SW480 (cell line): ENCODE results near the gene HNRNPM.
"Not testable (repeated sequence)": the region's sequence is repeated elsewhere in the genome, so short reads cannot be mapped to it uniquely, and the experiment has no call there.

Experiments used
- DNase-seq: peaks from one replicate; pipeline ENCODE4 v3.0.0-alpha.2; 2016; ENCODE audit warnings: low spot score

Gene HNRNPM

GRCh38 chr19:8511573-8512101 lies 66.9 kb downstream of the HNRNPM start:
- no peak for DNase-seq

- peak; percentile 43 for DNase-seq
These were observed 67.6 kb downstream of the HNRNPM start for GRCh38 chr19:8512115-8512967.

GRCh38 chr19:8513036-8513686 lies 68.4 kb downstream of the HNRNPM start:
- no peak for DNase-seq

- DNase-seq: peak; percentile 93
These were observed 69.1 kb downstream of the HNRNPM start, which contains the start of gene ZNF414 for GRCh38 chr19:8513687-8514504. TSS of gene ZNF414 (minus strand) at chr19:8514167. CDS start at chr19:8514046, 121 bp downstream.

- DNase-seq: not testable (repeated sequence)
These were observed 69.8 kb downstream of the HNRNPM start for GRCh38 chr19:8514505-8515009.

GRCh38 chr19:8515317-8515716 lies 70.5 kb downstream of the HNRNPM start:
- no peak for DNase-seq

GRCh38 chr19:8517551-8518442 lies 73.0 kb downstream of the HNRNPM start:
- DNase-seq: no peak

- no peak for DNase-seq
These were observed 73.8 kb downstream of the HNRNPM start for GRCh38 chr19:8518536-8518935.

- DNase-seq: no peak
These were observed 74.6 kb downstream of the HNRNPM start for GRCh38 chr19:8519388-8519787.

- no peak for DNase-seq
These were observed 80.6 kb downstream of the HNRNPM start for GRCh38 chr19:8525401-8525684.

- peak; percentile 87 for DNase-seq
These were observed 81.7 kb downstream of the HNRNPM start for GRCh38 chr19:8526345-8527091.

GRCh38 chr19:8528500-8528899 lies 83.7 kb downstream of the HNRNPM start:
- no peak for DNase-seq

- DNase-seq: no peak
These were observed 84.7 kb downstream of the HNRNPM start for GRCh38 chr19:8529369-8530006.

- no peak for DNase-seq
These were observed 85.4 kb downstream of the HNRNPM start for GRCh38 chr19:8530061-8530679.

GRCh38 chr19:8531470-8531869 lies 86.7 kb downstream of the HNRNPM start:
- DNase-seq: no peak

GRCh38 chr19:8532225-8532624 lies 87.5 kb downstream of the HNRNPM start:
- DNase-seq: peak; percentile 80

GRCh38 chr19:8536282-8536681 lies 91.5 kb downstream of the HNRNPM start:
- DNase-seq: no peak

GRCh38 chr19:8537099-8537498 lies 92.3 kb downstream of the HNRNPM start:
- DNase-seq: no peak
